Esophagus squamous epithelium (tissue), 4 donors: ENCODE measurements around the gene THSD7B.

Source experiments
- POLR2A ChIP-seq, 4 donors: fragments of 450-650 bp; IDR thresholded peaks; one replicate each; pipeline ENCODE4 v1.6.1; 2017; ENCODE audit warnings: antibody characterized with exemption in 4 of 4, mild to moderate bottlenecking in 4 of 4, moderate library complexity in 3 of 4
- TF ChIP-seq, protein P1 (sequence below), 6 experiments: fragments of 450-650 bp in 4 of 6; fragments of 200-600 bp in 2 of 6; sonication (generic) in 2 of 6; IDR thresholded peaks; one replicate each; pipeline ENCODE4 v1.5.1; 2016 to 2019; ENCODE audit warnings: antibody characterized with exemption in 6 of 6, mild to moderate bottlenecking in 4 of 6, moderate library complexity in 4 of 6

- TF ChIP-seq, protein P1, sequence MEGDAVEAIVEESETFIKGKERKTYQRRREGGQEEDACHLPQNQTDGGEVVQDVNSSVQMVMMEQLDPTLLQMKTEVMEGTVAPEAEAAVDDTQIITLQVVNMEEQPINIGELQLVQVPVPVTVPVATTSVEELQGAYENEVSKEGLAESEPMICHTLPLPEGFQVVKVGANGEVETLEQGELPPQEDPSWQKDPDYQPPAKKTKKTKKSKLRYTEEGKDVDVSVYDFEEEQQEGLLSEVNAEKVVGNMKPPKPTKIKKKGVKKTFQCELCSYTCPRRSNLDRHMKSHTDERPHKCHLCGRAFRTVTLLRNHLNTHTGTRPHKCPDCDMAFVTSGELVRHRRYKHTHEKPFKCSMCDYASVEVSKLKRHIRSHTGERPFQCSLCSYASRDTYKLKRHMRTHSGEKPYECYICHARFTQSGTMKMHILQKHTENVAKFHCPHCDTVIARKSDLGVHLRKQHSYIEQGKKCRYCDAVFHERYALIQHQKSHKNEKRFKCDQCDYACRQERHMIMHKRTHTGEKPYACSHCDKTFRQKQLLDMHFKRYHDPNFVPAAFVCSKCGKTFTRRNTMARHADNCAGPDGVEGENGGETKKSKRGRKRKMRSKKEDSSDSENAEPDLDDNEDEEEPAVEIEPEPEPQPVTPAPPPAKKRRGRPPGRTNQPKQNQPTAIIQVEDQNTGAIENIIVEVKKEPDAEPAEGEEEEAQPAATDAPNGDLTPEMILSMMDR (IDR thresholded peaks at IDR 0.05), result no peak
- no peak for TF ChIP-seq POLR2A (IDR thresholded peaks at IDR 0.05)
Observed at GRCh38 chr2:137708311-137708710, 943.0 kb downstream of the THSD7B start.
